ENCODE measurements around the gene UGT2B17.
A peak's percentile ranks its signal among the peaks of the same experiment; 100 is the strongest.
"Not testable (repeated sequence)": the region's sequence is repeated elsewhere in the genome, so short reads cannot be mapped to it uniquely, and the experiment has no call there.

UGT2B17 gene

DNA sequence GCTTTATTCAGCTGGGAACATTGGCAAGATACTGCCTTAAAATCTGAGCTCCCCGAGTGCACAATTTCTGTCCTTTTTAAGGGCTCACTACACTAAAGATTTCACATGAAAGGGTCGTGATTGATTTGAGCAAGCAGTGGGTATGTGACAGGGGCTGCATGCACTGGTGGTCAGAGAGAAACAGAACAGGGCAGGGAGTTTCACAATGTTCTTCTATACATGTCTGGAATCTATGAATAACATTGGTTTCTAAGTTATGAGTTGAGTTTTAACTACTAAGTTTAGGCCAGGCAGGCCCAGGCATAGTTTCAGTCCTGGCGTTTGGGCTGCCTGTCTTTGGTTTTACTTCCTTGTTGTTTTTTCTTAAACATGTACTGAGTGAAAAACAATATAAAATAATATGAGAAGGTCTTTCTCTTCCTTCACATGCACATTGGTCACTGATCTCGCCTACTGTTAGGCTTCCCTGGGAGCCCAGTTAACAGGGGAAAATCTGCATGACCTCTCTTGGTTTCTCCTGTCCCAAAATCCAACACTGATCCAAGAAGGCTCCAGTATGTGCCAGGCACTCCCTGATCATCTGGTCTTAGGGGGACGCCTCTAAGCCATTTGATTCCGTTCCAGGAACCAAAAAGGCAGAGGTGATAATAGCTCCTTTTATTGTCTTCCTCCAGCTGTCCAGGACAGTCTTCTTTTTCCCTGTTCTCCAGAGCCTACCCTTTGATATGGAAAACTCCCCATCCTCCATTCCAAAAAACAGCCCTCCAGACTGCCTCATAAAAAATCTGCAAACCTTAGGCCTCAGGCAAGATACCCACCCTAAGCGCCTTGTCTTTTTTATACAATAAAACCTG, at the start of gene UGT2B17:
UGT2B17 (minus strand) TSS at position 51 of the 854 bp plus-strand sequence. CDS start 7,838 bp downstream, outside the sequence.
- no peak for DNase-seq

- not testable (repeated sequence) for DNase-seq
These were observed 46.6 kb upstream of the UGT2B17 start for GRCh38 chr4:68622731-68623130.

GRCh38 chr4:68617003-68617698, 41.0 kb upstream of the UGT2B17 start:
- DNase-seq, result peak; percentile 46

GRCh38 chr4:68615699-68616422, 39.7 kb upstream of the UGT2B17 start:
- DNase-seq, result no peak

DNA sequence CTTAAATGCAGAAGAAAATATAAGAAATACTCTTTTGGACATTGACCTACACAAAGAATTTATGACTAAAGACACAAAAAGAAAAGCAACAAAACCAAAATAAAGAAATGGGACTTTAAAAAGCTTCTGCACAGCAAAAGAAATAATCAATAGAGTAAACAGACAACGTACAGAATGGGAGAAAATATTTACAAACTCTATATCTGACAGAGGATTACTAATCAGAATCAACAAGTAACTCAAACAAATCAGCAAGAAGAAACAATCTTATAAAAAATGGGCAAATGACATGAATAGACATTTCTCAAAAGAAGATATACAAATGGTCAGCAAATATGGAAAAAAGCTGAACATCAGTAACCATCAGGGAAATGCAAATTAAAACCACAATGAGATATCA, 37.6 kb upstream of the UGT2B17 start:
- DNase-seq, result no peak

DNA sequence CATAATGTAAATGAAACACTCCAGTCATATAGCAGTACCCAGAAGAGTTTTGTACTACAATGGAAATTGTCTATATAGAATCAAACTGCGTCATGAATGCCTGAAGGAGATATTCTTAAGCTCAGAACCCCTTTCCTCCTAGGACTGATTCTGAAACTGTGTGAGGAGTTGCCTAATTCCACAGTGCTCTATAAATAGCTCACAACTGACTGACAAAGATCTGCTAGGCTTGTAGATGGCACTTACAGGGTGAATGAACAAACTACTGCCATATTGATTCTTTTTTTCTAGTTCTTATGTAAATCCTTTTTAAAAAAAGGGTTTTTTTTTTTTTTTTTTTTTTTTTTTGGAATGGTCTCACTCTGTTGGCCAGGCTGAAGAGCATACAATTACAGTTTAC, 30.1 kb upstream of the UGT2B17 start:
- DNase-seq, result peak; percentile 15

DNA sequence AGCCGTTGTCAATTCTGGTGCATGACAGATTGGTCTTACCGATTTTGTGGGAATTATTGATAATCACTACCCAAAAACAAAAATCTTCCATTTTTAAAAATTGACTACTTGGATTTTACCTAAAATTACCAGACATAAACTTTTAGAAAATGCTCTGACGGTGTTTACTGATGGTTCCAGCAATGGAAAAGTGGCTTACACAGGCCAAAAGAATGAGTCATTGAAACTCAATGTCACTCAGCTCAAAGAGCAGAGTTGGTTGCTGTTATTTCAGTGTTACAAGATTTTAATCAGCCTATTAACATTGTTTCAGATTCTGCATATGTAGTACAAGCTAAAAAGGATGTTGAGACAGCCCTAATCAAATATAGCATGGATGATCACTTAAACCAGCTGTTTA, 23.0 kb upstream of the UGT2B17 start:
- DNase-seq, result no peak

- DNase-seq, result no peak
These were observed 21.4 kb upstream of the UGT2B17 start for GRCh38 chr4:68597482-68597881.

- no peak for DNase-seq
These were observed 18.6 kb upstream of the UGT2B17 start for GRCh38 chr4:68594678-68595077.

GRCh38 chr4:68593112-68593511, 17.0 kb upstream of the UGT2B17 start:
- no peak for DNase-seq

- no peak for DNase-seq
These were observed 16.6 kb upstream of the UGT2B17 start for GRCh38 chr4:68592673-68593072.

GRCh38 chr4:68591204-68591603, 15.1 kb upstream of the UGT2B17 start:
- DNase-seq, result no peak

DNA sequence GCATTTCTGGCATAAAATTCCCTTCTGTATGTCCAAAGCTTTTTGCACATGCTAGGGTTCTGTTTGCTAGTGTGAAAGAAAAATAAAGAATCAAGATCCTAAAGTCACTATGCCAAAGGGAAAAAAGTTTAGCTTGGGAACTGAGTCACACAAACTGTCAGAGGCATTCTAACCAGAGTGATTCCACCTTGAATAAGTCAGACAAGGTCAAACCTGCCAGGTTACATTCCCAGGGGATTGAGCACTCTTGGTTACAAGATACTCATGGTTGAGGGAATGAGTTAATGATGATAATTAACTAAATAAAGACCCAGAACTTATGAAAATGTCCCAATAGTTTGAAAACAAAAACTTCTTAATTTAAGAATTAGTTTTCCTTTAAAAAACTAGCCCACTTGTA, 13.7 kb upstream of the UGT2B17 start:
- DNase-seq, result no peak

GRCh38 chr4:68582339-68582717, 6.2 kb upstream of the UGT2B17 start:
- no peak for DNase-seq

- DNase-seq, result peak; percentile 40
These were observed 5.5 kb upstream of the UGT2B17 start for GRCh38 chr4:68581383-68582338.

DNA sequence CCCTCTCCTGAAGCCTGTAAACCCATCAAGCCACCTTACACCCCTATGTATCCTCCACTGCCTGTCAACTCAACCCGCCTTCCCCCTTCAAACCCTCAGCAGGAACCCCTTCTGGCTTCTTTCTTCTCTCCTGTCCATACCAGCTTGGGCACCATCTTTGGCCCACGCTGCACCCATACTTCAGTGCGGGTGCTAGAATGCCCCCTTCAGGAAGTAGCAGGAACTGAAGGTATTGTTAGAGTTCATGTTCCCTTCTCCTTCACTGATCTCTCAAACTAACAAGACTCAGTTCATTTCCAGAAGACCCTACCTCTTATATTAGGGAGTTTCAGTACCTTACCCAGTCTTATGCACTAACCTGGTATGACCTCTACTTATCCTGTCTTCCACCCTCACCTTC, 1.5 kb upstream of the UGT2B17 start:
- peak; percentile 1 for DNase-seq

DNA sequence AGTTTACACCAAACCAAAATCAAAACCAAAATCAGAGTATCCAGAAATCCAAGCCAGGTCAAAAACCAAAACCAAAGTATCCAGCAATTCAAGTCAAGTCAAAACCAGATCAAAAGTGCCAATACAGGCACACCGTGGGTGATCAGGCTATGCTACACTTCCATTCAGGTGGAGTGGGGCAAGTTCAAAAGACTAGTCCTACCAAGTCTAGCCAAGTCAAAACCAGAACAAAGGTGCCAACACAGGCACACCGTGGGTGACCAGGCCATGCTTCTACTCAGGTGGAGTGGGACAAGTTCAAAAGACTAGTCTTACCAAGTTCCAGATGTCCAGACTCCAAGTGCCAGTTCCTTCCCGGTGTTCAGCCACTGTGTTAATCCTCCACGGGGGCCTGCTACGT, 486 bp downstream of the UGT2B17 start:
- not testable (repeated sequence) for DNase-seq

DNA sequence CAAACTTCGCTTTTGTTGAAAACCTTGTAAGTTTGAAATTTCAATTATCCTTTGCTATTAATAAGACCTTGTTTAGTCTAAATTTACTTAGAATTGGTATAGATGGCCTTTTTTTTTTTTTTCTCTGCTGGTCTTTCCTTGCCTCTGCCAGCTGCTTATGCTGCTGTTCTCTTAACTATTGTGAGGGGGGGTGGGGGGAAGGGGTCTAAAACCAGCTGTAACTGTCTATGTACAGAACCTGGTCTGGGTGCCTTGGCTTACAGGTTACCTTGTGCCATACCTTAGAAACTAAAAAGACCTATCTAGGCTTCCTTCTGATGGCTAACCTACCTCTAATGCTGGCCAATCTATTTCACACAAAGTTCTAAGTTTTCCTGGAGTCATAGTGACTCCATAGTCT, 1.0 kb downstream of the UGT2B17 start:
- no peak for DNase-seq

DNA sequence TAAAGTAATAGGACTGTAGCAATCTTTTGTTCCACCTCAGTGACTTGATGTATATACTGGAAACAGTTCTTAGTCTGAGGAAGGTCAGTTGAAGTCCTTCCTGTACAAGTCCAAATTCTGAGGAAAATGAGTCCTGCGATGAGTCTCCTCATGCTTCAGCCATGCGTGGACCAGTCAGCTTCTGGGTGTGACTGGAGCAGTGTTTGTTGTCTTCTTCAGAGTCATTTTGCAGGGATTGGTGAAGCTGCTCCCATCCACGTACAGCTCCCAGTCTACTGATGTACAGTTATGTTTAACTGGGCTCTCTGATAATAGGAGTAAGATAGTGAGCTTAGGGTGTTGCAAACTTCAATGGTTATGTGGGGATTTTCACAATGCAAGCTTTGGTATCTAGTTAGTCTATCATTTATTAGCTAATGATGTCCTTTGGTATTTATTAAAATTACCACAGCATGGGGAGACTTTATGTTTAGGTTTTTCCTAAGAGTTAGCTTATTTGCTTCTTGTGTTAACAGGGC, 3.4 kb downstream of the UGT2B17 start:
- DNase-seq, result no peak

- DNase-seq, result no peak
These were observed 6.0 kb downstream of the UGT2B17 start for GRCh38 chr4:68570122-68570507.

GRCh38 chr4:68569466-68570121, 6.5 kb downstream of the UGT2B17 start:
- no peak for DNase-seq

DNA sequence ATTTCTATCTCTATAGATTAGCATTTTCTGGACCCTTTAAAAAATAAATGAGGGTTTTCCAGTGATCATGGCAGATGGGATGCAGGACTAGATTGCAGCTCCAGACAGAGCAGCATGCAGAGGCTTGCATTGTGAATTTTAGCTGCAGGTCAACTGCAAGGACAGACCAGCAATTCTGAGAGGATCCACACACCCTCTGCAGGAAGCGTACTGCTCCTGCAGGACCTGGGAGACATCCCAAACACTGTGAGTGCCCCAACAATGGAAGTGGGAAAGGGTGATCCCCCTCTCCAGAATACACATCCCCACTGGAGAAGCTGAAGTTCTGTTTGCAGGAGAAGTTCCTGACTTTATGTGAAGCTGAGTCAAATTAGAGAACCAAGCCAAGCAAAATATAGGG, 7.1 kb downstream of the UGT2B17 start:
- not testable (repeated sequence) for DNase-seq
